Neural cell (in vitro differentiated cells): ENCODE data around the gene TKFC.

Source experiments
- EP300 ChIP-seq: fragments of 450-650 bp; conservative IDR thresholded peaks from 2 replicates; pipeline ENCODE4 v1.6.1; 2014; ENCODE audit warnings: antibody characterized with exemption, mild to moderate bottlenecking, moderate library complexity; ENCODE audit not compliant: poor library complexity, severe bottlenecking
- EZH2 ChIP-seq: fragments of 200-600, 300-800 bp; shearing (Covaris generic), sonication (generic); IDR thresholded peaks from 2 replicates; pipeline ENCODE4 v1.6.1; 2014; ENCODE audit warnings: antibody characterized with exemption, low read length, borderline replicate concordance, mild to moderate bottlenecking; ENCODE audit not compliant: insufficient read depth, poor library complexity, severe bottlenecking
- POLR2AphosphoS5 ChIP-seq: IDR thresholded peaks from 2 replicates; pipeline ENCODE4 v1.6.1; 2012
- RAD21 ChIP-seq: fragments of 450-650 bp; conservative IDR thresholded peaks from 2 replicates; pipeline ENCODE4 v1.6.1; 2014; ENCODE audit warnings: antibody characterized with exemption, mild to moderate bottlenecking, moderate library complexity
- SMC3 ChIP-seq: fragments of 450-650 bp; conservative IDR thresholded peaks from 2 replicates; pipeline ENCODE4 v1.6.1; 2014; ENCODE audit warnings: antibody characterized with exemption, mild to moderate bottlenecking, moderate library complexity; ENCODE audit not compliant: poor library complexity
- TAF1 ChIP-seq: IDR thresholded peaks from 2 replicates; pipeline ENCODE4 v1.6.1; 2012; ENCODE audit warnings: low read depth
- TF ChIP-seq, protein P1 (sequence below): fragments of 450-650 bp; IDR thresholded peaks from 2 replicates; pipeline ENCODE4 v1.5.1; 2014; ENCODE audit warnings: antibody characterized with exemption, mild to moderate bottlenecking, moderate library complexity; ENCODE audit not compliant: poor library complexity, severe bottlenecking
- TF ChIP-seq, protein P2 (sequence below): IDR thresholded peaks from 2 replicates; pipeline ENCODE4 v1.6.1; 2012; ENCODE audit warnings: borderline replicate concordance

DNA sequence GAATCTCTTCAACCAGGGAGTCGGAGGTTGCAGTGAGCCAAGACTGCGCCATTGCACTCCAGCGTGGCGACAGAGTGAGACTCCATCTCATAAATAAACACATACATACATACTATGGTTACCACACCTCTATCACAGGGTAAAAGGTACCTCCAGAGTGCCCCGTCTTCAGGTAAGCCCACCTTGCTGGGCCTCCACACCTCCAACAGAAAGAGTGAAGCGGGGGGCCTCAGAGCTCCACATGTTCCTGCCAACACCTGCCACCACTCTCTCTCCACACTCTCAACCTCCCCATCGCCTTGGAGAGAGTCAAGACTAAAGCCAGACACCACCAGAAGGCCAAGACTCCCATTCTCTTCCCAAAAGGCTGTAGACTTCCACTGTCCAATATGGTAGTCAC lies 27.6 kb upstream of the TKFC start:
- TF ChIP-seq SMC3 (no peak), RAD21 (no peak), EZH2 (no peak), POLR2AphosphoS5 (no peak), TAF1 (no peak), EP300 (no peak)
- TF ChIP-seq, protein P1, sequence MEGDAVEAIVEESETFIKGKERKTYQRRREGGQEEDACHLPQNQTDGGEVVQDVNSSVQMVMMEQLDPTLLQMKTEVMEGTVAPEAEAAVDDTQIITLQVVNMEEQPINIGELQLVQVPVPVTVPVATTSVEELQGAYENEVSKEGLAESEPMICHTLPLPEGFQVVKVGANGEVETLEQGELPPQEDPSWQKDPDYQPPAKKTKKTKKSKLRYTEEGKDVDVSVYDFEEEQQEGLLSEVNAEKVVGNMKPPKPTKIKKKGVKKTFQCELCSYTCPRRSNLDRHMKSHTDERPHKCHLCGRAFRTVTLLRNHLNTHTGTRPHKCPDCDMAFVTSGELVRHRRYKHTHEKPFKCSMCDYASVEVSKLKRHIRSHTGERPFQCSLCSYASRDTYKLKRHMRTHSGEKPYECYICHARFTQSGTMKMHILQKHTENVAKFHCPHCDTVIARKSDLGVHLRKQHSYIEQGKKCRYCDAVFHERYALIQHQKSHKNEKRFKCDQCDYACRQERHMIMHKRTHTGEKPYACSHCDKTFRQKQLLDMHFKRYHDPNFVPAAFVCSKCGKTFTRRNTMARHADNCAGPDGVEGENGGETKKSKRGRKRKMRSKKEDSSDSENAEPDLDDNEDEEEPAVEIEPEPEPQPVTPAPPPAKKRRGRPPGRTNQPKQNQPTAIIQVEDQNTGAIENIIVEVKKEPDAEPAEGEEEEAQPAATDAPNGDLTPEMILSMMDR: no peak
- TF ChIP-seq, protein P2, sequence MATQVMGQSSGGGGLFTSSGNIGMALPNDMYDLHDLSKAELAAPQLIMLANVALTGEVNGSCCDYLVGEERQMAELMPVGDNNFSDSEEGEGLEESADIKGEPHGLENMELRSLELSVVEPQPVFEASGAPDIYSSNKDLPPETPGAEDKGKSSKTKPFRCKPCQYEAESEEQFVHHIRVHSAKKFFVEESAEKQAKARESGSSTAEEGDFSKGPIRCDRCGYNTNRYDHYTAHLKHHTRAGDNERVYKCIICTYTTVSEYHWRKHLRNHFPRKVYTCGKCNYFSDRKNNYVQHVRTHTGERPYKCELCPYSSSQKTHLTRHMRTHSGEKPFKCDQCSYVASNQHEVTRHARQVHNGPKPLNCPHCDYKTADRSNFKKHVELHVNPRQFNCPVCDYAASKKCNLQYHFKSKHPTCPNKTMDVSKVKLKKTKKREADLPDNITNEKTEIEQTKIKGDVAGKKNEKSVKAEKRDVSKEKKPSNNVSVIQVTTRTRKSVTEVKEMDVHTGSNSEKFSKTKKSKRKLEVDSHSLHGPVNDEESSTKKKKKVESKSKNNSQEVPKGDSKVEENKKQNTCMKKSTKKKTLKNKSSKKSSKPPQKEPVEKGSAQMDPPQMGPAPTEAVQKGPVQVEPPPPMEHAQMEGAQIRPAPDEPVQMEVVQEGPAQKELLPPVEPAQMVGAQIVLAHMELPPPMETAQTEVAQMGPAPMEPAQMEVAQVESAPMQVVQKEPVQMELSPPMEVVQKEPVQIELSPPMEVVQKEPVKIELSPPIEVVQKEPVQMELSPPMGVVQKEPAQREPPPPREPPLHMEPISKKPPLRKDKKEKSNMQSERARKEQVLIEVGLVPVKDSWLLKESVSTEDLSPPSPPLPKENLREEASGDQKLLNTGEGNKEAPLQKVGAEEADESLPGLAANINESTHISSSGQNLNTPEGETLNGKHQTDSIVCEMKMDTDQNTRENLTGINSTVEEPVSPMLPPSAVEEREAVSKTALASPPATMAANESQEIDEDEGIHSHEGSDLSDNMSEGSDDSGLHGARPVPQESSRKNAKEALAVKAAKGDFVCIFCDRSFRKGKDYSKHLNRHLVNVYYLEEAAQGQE: no peak
